Skeletal muscle tissue (tissue), 4 donors: ENCODE results near the gene AKAP8L. TPM values are rescaled to one million over a fixed set of nuclear protein-coding genes. Genes with fewer than 3 reads are reported as not detected.
A peak's percentile ranks its signal among the peaks of the same experiment; 100 is the strongest.

Experiments used
- H3K27ac ChIP-seq: one replicate; pipeline ENCODE4 v1.7.0; 2013; ENCODE audit warnings: mild to moderate bottlenecking, low read depth, low read length, inconsistent platforms
- H3K27me3 ChIP-seq, 3 donors: one replicate each; pipeline ENCODE4 v1.7.0; 2013; ENCODE audit warnings: low read length in 3 of 3; ENCODE audit not compliant: control insufficient read depth in 3 of 3, insufficient read depth in 3 of 3
- H3K36me3 ChIP-seq, 3 donors: one replicate each; pipeline ENCODE4 v1.7.0; 2013; ENCODE audit warnings: low read length in 3 of 3; ENCODE audit not compliant: control insufficient read depth in 3 of 3, insufficient read depth in 3 of 3
- H3K4me1 ChIP-seq, 3 donors: one replicate each; pipeline ENCODE4 v1.7.0; 2013; ENCODE audit warnings: low read length in 3 of 3, mild to moderate bottlenecking in 3 of 3; ENCODE audit not compliant: control insufficient read depth in 3 of 3, insufficient read depth in 3 of 3
- H3K4me3 ChIP-seq, 3 donors: one replicate each; pipeline ENCODE4 v1.7.0; 2013; ENCODE audit warnings: low read length in 3 of 3
- H3K9ac ChIP-seq, 3 donors: one replicate each; pipeline ENCODE4 v1.7.0; 2013; ENCODE audit warnings: low read length in 3 of 3, mild to moderate bottlenecking in 3 of 3, moderate library complexity in 2 of 3, low read depth in 1 of 3
- H3K9me3 ChIP-seq, 3 donors: one replicate each; pipeline ENCODE4 v1.7.0; 2013; ENCODE audit warnings: low read length in 3 of 3; ENCODE audit not compliant: control insufficient read depth in 3 of 3
- total RNA-seq: library from RNA; depleted of rRNA; stranded (reverse); fragments of >200 nt; gene quantifications from one replicate; pipeline ENCODE4 v1.2.3, GENCODE V29; 2014
- donor health status: Osteomylitis.

The AKAP8L gene, protein sequence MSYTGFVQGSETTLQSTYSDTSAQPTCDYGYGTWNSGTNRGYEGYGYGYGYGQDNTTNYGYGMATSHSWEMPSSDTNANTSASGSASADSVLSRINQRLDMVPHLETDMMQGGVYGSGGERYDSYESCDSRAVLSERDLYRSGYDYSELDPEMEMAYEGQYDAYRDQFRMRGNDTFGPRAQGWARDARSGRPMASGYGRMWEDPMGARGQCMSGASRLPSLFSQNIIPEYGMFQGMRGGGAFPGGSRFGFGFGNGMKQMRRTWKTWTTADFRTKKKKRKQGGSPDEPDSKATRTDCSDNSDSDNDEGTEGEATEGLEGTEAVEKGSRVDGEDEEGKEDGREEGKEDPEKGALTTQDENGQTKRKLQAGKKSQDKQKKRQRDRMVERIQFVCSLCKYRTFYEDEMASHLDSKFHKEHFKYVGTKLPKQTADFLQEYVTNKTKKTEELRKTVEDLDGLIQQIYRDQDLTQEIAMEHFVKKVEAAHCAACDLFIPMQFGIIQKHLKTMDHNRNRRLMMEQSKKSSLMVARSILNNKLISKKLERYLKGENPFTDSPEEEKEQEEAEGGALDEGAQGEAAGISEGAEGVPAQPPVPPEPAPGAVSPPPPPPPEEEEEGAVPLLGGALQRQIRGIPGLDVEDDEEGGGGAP
- total RNA-seq = 39.1 TPM

DNA sequence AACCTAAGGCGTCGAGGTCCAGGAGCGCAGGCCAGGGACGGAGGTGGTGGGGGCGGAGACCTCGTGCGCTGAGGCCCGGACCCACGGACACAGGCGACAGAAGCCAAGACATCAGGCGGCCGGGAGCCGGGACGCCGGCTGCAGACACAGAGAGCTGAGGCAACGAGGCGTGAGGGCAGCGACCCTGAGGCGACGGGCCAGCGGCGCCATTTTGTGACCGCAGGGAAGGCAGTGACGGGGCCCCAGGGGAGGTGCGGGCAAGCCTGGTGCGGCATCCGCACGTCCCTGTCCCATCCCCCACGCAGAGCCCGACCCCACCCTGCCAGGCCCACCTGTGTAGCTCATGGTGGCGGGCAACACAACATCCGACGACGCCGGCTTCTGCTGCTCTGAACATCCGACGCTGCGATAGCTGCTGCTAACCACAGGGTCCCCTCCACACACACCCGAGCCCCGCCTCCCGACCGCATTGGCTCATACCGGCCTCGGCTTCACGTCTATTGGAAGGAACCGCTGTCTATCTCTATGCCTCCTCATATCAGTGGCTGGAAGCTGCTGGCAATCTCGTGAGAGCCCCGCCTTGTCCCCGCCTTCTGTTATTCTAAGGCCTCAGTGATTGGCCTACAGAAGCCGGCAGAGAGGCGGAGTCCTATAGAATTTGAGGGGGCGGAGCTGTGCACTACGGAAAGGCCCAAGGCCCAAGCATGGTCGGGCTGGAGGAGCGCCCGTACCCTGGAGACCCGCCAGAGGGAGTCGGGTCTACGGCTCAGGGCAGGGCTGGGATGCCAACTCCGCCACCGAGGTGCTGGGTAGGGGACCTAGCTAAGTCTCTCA, at the start of gene AKAP8L:
Gene AKAP8L, minus strand, starts transcription at position 410 of the 834 bp plus-strand sequence. Its CDS starts 65 bp downstream, at position 345.
- H3K4me3 ChIP-seq = peak within 1 kb of the TSS; percentile 96 to 100 (median 97)

DNA sequence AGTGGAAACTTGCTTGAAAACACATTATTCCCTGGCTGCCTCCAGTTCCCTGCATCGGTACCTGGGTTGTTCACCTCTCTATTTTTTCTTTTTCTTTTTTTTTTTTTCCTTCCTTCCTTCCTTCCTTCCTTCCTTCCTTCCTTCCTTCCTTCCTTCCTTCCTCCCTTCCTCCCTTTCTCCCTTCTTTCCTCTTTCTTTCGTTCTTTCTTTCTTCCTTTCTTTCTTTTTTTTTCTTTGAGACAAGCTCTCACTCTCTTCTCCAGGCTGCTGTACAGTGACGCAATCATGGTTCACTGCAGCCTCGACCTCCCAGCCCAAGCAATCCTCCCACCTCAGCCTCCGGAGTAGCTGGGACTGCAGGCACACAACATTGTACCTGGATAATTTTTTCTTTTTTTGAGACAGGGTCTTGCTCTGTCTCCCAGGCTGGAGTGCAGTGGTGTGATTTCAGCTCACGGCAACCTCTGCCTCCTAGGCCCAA, 49.0 kb upstream of the AKAP8L start:
- peaks cover 26 to 42% (median 29%) of the 10 kb centered on the region in 3 donors for H3K27me3 ChIP-seq

More for the DNA sequence above, at the start of gene AKAP8L:
- H3K4me1 ChIP-seq = peaks cover 41 to 74% (median 42%) of the 10 kb centered on the region in 3 donors
- no peaks in the 10 kb centered on the region for H3K9me3 ChIP-seq
- H3K27me3 ChIP-seq = no peaks in the 10 kb centered on the region
- H3K9ac ChIP-seq = peak within 1 kb of the TSS; percentile 97 to 99 (median 98)
- peaks cover 11 to 18% (median 17%) of the 10 kb centered on the region in 3 donors for H3K36me3 ChIP-seq
- H3K27ac ChIP-seq = peak within 1 kb of the TSS; percentile 92

DNA sequence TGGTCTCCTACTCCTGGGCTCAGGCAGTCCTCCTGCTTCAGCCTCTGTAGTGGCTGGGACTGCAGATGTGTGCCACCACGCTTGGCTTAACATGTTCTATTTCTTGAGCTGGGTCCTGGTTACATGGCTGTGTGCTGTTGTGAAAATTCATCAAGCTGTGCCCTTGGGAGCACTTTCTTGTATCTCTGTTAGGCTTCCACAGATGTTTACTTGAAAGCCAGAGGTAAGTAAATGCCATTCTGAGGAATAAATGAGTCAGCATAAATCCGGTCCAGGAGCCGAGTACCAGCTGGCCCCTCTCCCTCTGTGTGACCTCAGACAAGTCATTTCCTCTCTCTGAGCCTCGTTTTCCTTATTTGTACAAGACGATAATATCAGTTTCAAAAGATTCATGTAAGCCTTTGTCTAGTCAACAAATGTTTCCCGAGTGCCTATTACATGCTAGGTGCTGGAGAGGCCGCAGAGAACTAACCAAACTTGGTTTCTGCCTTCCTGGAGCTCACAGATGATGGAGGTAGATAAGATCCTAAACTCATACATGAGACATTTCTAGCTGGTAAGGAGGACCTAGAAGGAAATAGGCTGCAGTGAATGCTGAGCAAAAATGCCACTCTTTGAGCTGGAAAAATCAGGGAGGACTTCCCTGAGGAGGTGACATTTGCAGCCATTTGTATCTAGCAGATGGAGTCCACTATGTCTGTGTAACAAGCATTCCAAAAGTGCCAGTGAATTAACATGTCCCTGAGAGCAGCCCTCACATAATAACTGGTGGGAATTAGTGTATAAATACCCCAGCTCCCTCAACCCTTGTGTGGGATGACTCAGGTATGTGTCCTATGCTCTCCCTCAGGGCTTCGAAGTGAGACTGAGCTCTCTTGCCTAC, 48.3 kb upstream of the AKAP8L start:
- Histone ChIP-seq H3K4me3 (no peak overlapping the region), H3K4me1 (peaks cover 0 to 15% (median 8%) of the 10 kb centered on the region in 3 donors), H3K9ac (no peak overlapping the region), H3K9me3 (no peaks in the 10 kb centered on the region), H3K36me3 (no peaks in the 10 kb centered on the region), H3K27me3 (peaks cover 26 to 42% (median 29%) of the 10 kb centered on the region in 3 donors), H3K27ac (no peak overlapping the region)

More for the DNA sequence above, 49.0 kb upstream of the AKAP8L start:
- no peak overlapping the region for H3K4me3 ChIP-seq
- H3K9me3 ChIP-seq = no peaks in the 10 kb centered on the region
- H3K27ac ChIP-seq = no peak overlapping the region
- no peak overlapping the region for H3K9ac ChIP-seq
- H3K36me3 ChIP-seq = no peaks in the 10 kb centered on the region
- peaks cover 0 to 15% (median 8%) of the 10 kb centered on the region in 3 donors for H3K4me1 ChIP-seq

DNA sequence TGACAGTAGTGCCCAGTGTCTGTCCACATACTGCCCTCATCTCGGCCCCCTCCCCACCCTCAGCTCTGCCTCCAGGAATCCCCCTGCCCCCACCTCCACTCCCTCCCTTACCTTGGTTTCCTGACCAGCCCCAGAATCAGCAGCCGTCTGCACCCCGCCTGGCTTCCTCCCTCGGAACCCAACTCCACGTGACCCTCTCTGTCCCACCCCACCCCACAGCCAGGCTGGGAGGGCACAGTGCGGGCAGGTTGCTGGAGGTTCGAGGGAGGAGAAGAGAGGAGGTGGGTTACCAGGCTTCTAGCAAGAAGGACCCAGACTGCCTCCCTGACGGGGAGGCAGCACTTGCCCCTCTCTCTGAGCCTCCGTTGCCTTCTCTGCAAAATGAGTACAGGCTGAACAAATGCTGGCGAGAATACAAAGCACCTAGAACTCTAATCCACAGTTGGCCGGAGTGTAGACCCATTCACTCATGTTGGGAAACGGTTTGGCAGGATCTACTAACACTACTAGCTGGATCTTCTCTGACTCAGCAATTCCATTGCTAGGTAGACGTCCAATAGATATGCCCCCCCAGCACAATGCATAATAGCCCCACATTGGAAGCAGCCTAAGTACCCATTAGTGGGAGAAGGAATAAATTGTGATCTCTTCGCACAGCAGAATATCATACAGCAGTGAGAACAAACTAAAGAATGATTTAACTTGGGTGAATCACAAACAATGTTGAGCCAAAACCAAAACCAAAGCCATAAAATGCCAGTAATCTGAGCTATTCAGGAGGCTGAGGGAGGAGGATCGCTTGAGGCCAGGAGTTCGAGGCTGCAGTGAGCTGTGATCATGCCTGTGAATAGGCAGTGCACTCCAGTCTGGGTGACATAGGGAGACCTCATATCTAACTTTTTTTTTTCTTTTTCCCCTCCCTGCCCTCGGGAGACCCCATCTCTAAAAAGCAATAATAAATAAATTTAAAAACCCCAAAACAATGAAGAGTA, 45.9 kb upstream of the AKAP8L start, which contains the start of gene RASAL3:
Gene RASAL3, minus strand, starts transcription at position 151 of the 992 bp plus-strand sequence. CDS start 186 bp downstream, outside the sequence.
- Histone ChIP-seq H3K9me3 (no peaks in the 10 kb centered on the region), H3K27ac (no peak within 1 kb of the TSS), H3K4me1 (peaks cover 0 to 11% (median 5%) of the 10 kb centered on the region in 3 donors), H3K4me3 (peak within 1 kb of the TSS in 2 of 3 donors; percentile 35 to 43), H3K27me3 (peaks cover 18 to 35% (median 22%) of the 10 kb centered on the region in 3 donors), H3K36me3 (no peaks in the 10 kb centered on the region), H3K9ac (peak within 1 kb of the TSS in 2 of 3 donors; percentile 32 to 33)

DNA sequence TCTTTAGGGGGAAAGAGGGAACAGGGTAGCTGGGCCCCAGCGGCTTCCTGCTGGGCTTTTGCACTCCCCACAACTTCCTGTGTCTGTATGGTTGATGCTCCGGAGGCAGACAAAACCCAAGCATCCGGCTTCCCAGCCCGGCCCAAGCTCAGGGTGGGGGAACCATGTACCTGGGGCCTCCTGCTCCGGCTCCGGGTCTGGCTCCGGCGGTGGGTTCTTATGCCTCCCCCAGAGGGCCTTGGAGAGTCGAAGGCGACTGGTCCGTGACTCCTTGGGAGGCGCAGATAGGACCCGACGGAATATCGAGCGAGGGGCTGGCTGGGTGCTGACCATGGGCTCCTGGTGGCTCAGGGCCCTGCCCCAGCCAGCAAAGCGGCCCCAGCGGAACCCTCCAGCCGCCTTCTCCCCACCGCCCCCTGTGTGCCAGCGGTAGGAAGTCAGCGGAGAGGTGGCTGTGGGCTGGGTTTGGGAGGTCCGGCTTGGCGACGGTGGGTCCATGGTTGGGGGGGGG, 45.1 kb upstream of the AKAP8L start:
- Histone ChIP-seq H3K4me1 (peaks cover 0 to 5% (median 0%) of the 10 kb centered on the region in 3 donors), H3K27ac (no peak overlapping the region), H3K4me3 (peak overlapping the region in 2 of 3 donors; percentile 35 to 43), H3K9ac (peak overlapping the region in 2 of 3 donors; percentile 32 to 33), H3K9me3 (no peaks in the 10 kb centered on the region), H3K27me3 (peaks cover 10 to 27% (median 14%) of the 10 kb centered on the region in 3 donors), H3K36me3 (no peaks in the 10 kb centered on the region)

DNA sequence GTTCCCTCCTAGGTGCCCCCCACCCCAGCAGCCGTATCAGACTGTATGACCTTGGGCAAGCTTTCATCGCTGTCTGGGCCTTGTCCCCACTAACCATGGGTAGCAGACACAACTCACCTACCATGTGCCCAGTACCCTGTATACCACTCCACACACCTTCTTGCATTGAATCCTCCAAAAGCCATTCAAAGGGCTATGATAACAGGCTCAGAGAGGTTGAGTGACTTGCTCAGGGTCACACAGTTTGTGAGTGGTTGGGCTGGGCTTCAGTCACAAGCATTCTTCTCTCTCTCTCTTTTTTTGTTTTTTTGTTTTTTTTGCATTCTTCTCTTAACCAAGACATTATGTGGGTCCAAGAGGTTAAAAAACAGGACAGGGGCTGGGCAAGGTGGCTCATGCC, 42.9 kb upstream of the AKAP8L start:
- H3K9ac ChIP-seq = no peak overlapping the region
- H3K4me1 ChIP-seq = peaks cover 6 to 13% (median 8%) of the 10 kb centered on the region in 3 donors
- no peak overlapping the region for H3K27ac ChIP-seq
- H3K27me3 ChIP-seq = peaks cover 17 to 33% (median 18%) of the 10 kb centered on the region in 3 donors
- no peaks in the 10 kb centered on the region for H3K9me3 ChIP-seq
- H3K4me3 ChIP-seq = no peak overlapping the region
- no peaks in the 10 kb centered on the region for H3K36me3 ChIP-seq

DNA sequence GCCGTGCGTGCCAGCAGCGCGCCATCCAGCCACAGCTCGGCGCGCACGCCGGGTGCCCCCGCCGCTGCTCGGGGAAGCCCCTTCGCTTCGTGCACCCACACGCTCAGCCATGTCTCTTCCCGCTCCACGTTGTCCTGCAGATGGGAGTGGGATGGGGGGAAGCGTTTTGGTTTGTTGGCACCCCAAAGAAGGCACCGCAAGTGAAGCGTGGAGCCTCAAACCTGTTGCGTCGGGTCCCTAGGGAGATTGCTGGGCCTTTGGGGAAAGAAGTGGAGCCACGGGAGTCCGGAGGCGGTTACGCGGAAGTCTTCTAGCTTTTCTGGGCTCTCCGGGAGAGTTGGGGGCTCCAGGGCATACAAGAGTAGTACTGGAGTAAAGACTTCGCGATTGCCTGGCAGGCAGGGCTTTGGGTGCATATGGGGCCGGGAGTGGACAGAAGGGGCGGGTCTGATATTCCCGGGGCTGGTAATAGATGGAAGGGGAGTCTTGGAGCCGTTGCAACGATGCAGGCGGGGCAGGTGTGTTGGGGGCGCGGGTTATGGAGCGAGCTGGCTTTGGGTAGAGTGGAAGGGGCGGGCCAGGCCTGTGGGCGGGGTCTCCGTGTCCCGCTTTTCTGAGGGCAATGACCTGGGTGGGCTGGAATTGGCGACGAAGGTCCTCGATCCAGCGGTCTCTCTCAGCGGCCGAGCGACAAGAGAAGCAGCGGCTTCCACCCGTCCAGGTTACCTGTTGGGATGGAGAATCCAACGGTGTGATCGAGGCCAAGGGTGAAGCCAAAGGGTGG, 39.1 kb upstream of the AKAP8L start:
- no peaks in the 10 kb centered on the region for H3K36me3 ChIP-seq
- peaks cover 28 to 41% (median 33%) of the 10 kb centered on the region in 3 donors for H3K27me3 ChIP-seq
- H3K27ac ChIP-seq = no peak overlapping the region
- H3K9me3 ChIP-seq = no peaks in the 10 kb centered on the region
- peaks cover 11 to 18% (median 16%) of the 10 kb centered on the region in 3 donors for H3K4me1 ChIP-seq
- H3K4me3 ChIP-seq = peak overlapping the region; percentile 9 to 56 (median 32)
- H3K9ac ChIP-seq = peak overlapping the region in 1 of 3 donors; percentile 40
